ENCODE measurements around the gene MBD3L2. TPM values are rescaled to one million over a fixed set of nuclear protein-coding genes. Genes with fewer than 3 reads are reported as not detected.

Gene MBD3L2
- total and polyA plus RNA-seq, 2 experiments from 2014 or later, result not detected

DNA sequence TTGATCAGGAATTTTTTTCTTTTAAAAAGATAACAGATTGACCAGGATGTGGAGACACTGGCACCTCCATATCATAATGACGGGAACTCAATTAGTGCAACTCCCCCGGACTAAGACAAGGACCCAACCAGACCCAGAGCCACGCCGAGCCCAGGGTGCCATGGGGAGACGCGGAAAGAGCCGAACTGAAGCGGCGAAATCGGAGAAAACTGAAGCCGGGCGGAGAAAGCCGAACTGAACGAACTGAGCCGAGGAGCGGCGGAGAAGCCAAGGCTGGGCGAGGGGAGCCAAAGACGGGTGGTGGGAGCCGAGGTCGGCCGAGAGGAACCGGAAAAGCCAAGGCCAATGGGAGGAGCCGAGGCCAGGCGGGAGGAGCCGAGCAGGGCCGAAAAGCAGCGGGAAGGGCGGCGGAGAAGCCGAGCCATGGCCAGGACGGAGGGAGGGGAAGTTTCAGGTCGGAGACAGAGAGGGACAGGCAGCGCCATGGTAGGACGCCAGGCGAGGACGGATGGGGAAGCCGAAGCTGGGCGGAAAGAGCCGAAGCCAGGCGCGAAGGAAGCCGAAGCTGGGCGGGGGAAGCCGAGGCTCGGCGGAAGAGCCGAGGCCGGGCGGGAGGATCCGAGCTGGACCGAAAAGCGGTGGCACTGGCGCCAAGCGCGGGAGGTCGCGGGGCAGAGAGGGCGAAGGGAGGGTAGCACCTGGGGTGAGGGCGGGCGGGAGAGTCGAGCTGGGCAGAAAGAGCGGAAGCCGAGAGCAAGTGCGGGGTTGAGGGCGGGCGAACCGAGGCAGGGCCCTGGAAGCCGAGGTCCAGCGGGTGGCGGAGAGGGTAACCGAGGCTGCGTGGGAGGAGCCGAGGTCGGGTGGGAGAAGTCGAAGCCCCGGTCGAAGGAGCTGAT lies 49.8 kb downstream of the MBD3L2 start:
- no peaks in the 10 kb centered on the region for H3K27me3 ChIP-seq
- no peaks in the 10 kb centered on the region for H4K20me1 ChIP-seq (ENCODE audit: insufficient read depth, poor library complexity, severe bottlenecking)
- H3K9me3 ChIP-seq (ENCODE audit: low read depth), result no peaks in the 10 kb centered on the region
- H3K4me2 ChIP-seq, result peak overlapping the region; percentile 76
- peak overlapping the region; percentile 57 for H2AFZ ChIP-seq
- no peaks in the 10 kb centered on the region for H3K36me3 ChIP-seq (replicated peaks; ENCODE audit: insufficient read depth, low read depth)
- no peak for TF ChIP-seq EZH2phosphoT487 (IDR thresholded peaks at IDR 0.05; ENCODE audit: low read depth, severe bottlenecking, unreplicated experiment)
- peak overlapping the region; percentile 84 for H3K27ac ChIP-seq
- H3K9me2 ChIP-seq (replicated peaks; ENCODE audit: insufficient read depth), result no peaks in the 10 kb centered on the region
- 2% methylated on average over 43 of the region's 78 CpGs for WGBS (ENCODE audit: low lambda C conversion rate, missing lambda C conversion rate)
- peak overlapping the region; percentile 37 for H3K4me3 ChIP-seq
- no peaks in the 10 kb centered on the region for H3K79me2 ChIP-seq
- H3K4me1 ChIP-seq (ENCODE audit: insufficient read depth), result peaks cover 8% of the 10 kb centered on the region
- peak; percentile 95 for DNase-seq (ENCODE audit: low spot score)

DNA sequence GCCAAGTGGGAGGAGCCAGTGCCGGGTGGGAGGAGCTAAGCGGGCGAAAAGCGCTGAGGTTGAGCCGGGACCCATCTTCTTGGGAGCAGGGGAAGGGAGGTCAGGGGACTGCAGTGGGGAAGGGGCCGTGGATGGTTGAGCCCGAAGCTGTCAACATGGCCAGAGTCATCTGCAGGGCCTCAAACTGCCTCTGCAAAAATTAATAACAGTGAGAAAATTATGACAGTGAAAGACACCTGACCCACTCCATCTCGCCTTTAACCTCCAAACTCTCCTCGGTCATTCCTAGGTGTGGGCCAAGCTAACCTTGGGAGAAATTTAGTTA lies 50.4 kb downstream of the MBD3L2 start:
- Histone ChIP-seq H2AFZ (peak overlapping the region; percentile 57), H3K36me3 (replicated peaks; ENCODE audit: insufficient read depth, low read depth) (no peaks in the 10 kb centered on the region), H3K4me1 (ENCODE audit: insufficient read depth) (peaks cover 8% of the 10 kb centered on the region), H3K27me3 (no peaks in the 10 kb centered on the region), H3K9me3 (ENCODE audit: low read depth) (no peaks in the 10 kb centered on the region), H3K4me3 (peak overlapping the region; percentile 37), H3K9me2 (replicated peaks; ENCODE audit: insufficient read depth) (no peaks in the 10 kb centered on the region), H3K27ac (peak overlapping the region; percentile 84), H3K4me2 (peak overlapping the region; percentile 76), H3K79me2 (no peaks in the 10 kb centered on the region), H4K20me1 (ENCODE audit: insufficient read depth, poor library complexity, severe bottlenecking) (no peaks in the 10 kb centered on the region)
- TF ChIP-seq EZH2phosphoT487 (IDR thresholded peaks at IDR 0.05; ENCODE audit: low read depth, severe bottlenecking, unreplicated experiment), result no peak
- TF ChIP-seq, protein P1, sequence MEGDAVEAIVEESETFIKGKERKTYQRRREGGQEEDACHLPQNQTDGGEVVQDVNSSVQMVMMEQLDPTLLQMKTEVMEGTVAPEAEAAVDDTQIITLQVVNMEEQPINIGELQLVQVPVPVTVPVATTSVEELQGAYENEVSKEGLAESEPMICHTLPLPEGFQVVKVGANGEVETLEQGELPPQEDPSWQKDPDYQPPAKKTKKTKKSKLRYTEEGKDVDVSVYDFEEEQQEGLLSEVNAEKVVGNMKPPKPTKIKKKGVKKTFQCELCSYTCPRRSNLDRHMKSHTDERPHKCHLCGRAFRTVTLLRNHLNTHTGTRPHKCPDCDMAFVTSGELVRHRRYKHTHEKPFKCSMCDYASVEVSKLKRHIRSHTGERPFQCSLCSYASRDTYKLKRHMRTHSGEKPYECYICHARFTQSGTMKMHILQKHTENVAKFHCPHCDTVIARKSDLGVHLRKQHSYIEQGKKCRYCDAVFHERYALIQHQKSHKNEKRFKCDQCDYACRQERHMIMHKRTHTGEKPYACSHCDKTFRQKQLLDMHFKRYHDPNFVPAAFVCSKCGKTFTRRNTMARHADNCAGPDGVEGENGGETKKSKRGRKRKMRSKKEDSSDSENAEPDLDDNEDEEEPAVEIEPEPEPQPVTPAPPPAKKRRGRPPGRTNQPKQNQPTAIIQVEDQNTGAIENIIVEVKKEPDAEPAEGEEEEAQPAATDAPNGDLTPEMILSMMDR (IDR thresholded peaks at IDR 0.05; ENCODE audit: poor library complexity), result no peak
- TF ChIP-seq EZH2 (IDR thresholded peaks at IDR 0.05; ENCODE audit: borderline replicate concordance), result no peak
- no peak for DNase-seq (ENCODE audit: low spot score)
- WGBS (ENCODE audit: low lambda C conversion rate, missing lambda C conversion rate), result 29% methylated on average over 7 of the region's 9 CpGs

Other genes with a start within 250 kb of the MBD3L2 start
- not detected in 2 replicates for gene ADGRE1, start 161.7 kb upstream of the MBD3L2 start, total RNA-seq
- gene ADGRE1, start 161.7 kb upstream of the MBD3L2 start, polyA plus RNA-seq, result not detected in 2 replicates
- gene MBD3L2B, start 27.9 kb upstream of the MBD3L2 start, total RNA-seq, result not detected in 2 replicates
- not detected in 2 replicates for gene MBD3L2B, start 27.9 kb upstream of the MBD3L2 start, polyA plus RNA-seq
- gene MBD3L5, start 18.7 kb upstream of the MBD3L2 start, total RNA-seq, result not detected in 2 replicates
- not detected in 2 replicates for gene MBD3L5, start 18.7 kb upstream of the MBD3L2 start, polyA plus RNA-seq
- gene MBD3L4, start 9.1 kb upstream of the MBD3L2 start, total RNA-seq, result not detected in 2 replicates
- not detected in 2 replicates for gene MBD3L4, start 9.1 kb upstream of the MBD3L2 start, polyA plus RNA-seq
- not detected in 2 replicates for gene MBD3L3, start 9.4 kb downstream of the MBD3L2 start, total RNA-seq
- gene MBD3L3, start 9.4 kb downstream of the MBD3L2 start, polyA plus RNA-seq, result not detected in 2 replicates
- 8.3 and 9.5 TPM in 2 replicates for gene ZNF557, start 20.4 kb downstream of the MBD3L2 start, total RNA-seq
- gene ZNF557, start 20.4 kb downstream of the MBD3L2 start, polyA plus RNA-seq, result 3.4 and 3.5 TPM in 2 replicates
- gene INSR, start 245.1 kb downstream of the MBD3L2 start, total RNA-seq, result 49.9 and 59.0 TPM in 2 replicates
- 17.0 and 17.7 TPM in 2 replicates for gene INSR, start 245.1 kb downstream of the MBD3L2 start, polyA plus RNA-seq